Measurements from ENCODE around the gene FBXW11.

DNA sequence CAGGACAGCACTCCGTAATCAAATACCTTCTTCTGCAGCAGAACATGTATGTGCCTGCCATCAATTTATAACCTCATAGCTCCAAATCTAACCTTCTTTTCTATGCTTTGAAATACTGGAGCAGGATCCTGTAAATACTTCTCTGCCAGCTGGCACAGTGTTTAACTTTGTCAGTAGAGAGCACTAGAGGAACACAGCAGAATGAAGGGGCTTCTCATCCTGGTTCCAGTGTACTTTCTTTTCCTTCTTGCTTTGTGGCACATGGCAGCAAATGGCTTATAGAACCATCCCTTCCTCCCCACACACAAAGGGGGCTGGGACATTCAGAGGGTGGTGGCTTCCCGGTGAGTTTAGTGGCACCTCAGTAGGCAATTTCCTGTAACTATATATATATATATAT lies 3.8 kb upstream of the FBXW11 start:
- no peak for TF ChIP-seq POLR2A (IDR thresholded peaks at IDR 0.05; ENCODE audit: low read length)
- TF ChIP-seq GATA1 (IDR thresholded peaks at IDR 0.05; ENCODE audit: low read depth, low read length) = no peak

Data from erythroblast (primary cell).